K562 (cell line): ENCODE measurements around the gene TARM1.

Experiments used
- ETV6 ChIP-seq, 3 experiments: fragments of 150-350 bp in 1 of 3; sonication (generic) in 1 of 3; formaldehyde crosslinking in 1 of 3; IDR thresholded peaks; 2 replicates each; pipeline versions ENCODE4 v1.6.1 to v1.8.0; 2014 to 2022; ENCODE audit warnings: borderline replicate concordance in 2 of 3, low read depth in 2 of 3, antibody characterized with exemption in 1 of 3, low read length in 1 of 3, mild to moderate bottlenecking in 1 of 3, missing genetic modification reagents in 1 of 3
- GABPB1 ChIP-seq: sonication (generic); formaldehyde crosslinking; IDR thresholded peaks from 2 replicates; pipeline ENCODE4 v1.8.0; 2022; ENCODE audit warnings: mild to moderate bottlenecking, missing genetic modification reagents
- HDAC2 ChIP-seq: fragments of 450-650 bp; IDR thresholded peaks from 2 replicates; pipeline ENCODE4 v1.6.1; 2016; ENCODE audit warnings: mild to moderate bottlenecking
- MEF2D ChIP-seq: conservative IDR thresholded peaks from 2 replicates; pipeline ENCODE4 v1.6.1; 2016; ENCODE audit warnings: low read depth, missing genetic modification characterization, missing compliant biosample characterization
- POLR2AphosphoS5 ChIP-seq: IDR thresholded peaks from 2 replicates; pipeline ENCODE4 v1.6.1; 2011; ENCODE audit warnings: mild to moderate bottlenecking, low read depth, low read length, moderate library complexity; ENCODE audit not compliant: control insufficient read depth, insufficient read depth
- TARDBP ChIP-seq: fragments of 450-650 bp; IDR thresholded peaks from 2 replicates; pipeline ENCODE4 v1.6.1; 2016
- USF2 ChIP-seq: sonication (generic); formaldehyde crosslinking; IDR thresholded peaks from 2 replicates; pipeline ENCODE4 v1.5.0; 2020; ENCODE audit warnings: missing genetic modification reagents
- ZBED1 ChIP-seq: IDR thresholded peaks from 2 replicates; pipeline ENCODE4 v1.6.1; 2014
- ZC3H8 ChIP-seq: fragments of 450-650 bp; IDR thresholded peaks from 2 replicates; pipeline ENCODE4 v1.6.1; 2017

- TF ChIP-seq MEF2D (tag): no peak
- no peak for TF ChIP-seq GABPB1 (CRISPR knock-in tag)
- TF ChIP-seq USF2 (CRISPR knock-in tag): no peak
- TF ChIP-seq TARDBP: no peak
- TF ChIP-seq ETV6 (IDR thresholded peaks at IDR 0.05; ENCODE audit: borderline replicate concordance in 1 of 2, low read depth in 2 of 2, low read length in 1 of 2): no peak
- TF ChIP-seq ETV6 (CRISPR knock-in tag; IDR thresholded peaks at IDR 0.05; ENCODE audit: borderline replicate concordance): no peak
- TF ChIP-seq POLR2AphosphoS5: no peak
- no peak for TF ChIP-seq ZC3H8
- no peak for TF ChIP-seq ZBED1
- no peak for TF ChIP-seq HDAC2
Observed at GRCh38 chr19:54073829-54074228, 7.3 kb downstream of the TARM1 start.
